ENCODE data around the gene ABCA13.

The ABCA13 gene

GRCh38 chr7:48617993-48618392, 446.7 kb downstream of the ABCA13 start:
- no peak for TF ChIP-seq ZNF274 (IDR thresholded peaks at IDR 0.05; ENCODE audit: low read depth, low read length)
- no peak overlapping the region for H3K4me3 ChIP-seq (ENCODE audit: low read length)

GRCh38 chr7:48621076-48621475, 449.8 kb downstream of the ABCA13 start:
- H3K4me3 ChIP-seq (ENCODE audit: low read length): no peak overlapping the region
- TF ChIP-seq ZNF274 (IDR thresholded peaks at IDR 0.05; ENCODE audit: low read depth, low read length): no peak

- no peak overlapping the region for H3K4me3 ChIP-seq (ENCODE audit: low read length)
- no peak for TF ChIP-seq ZNF274 (IDR thresholded peaks at IDR 0.05; ENCODE audit: low read depth, low read length)
Observed at GRCh38 chr7:48627164-48627563, 455.9 kb downstream of the ABCA13 start.

GRCh38 chr7:48628793-48629349, 457.6 kb downstream of the ABCA13 start:
- H3K4me3 ChIP-seq (ENCODE audit: low read length): no peak overlapping the region
- TF ChIP-seq ZNF274 (IDR thresholded peaks at IDR 0.05; ENCODE audit: low read depth, low read length): no peak

- H3K4me3 ChIP-seq (ENCODE audit: low read length): no peak overlapping the region
- TF ChIP-seq ZNF274 (IDR thresholded peaks at IDR 0.05; ENCODE audit: low read depth, low read length): no peak
Observed at GRCh38 chr7:48634116-48634632, 462.9 kb downstream of the ABCA13 start.

- H3K4me3 ChIP-seq (ENCODE audit: low read length): no peak overlapping the region
- TF ChIP-seq ZNF274 (IDR thresholded peaks at IDR 0.05; ENCODE audit: low read depth, low read length): no peak
Observed at GRCh38 chr7:48635796-48636195, 464.5 kb downstream of the ABCA13 start.

GRCh38 chr7:48636391-48637015, 465.2 kb downstream of the ABCA13 start:
- no peak overlapping the region for H3K4me3 ChIP-seq (ENCODE audit: low read length)
- no peak for TF ChIP-seq ZNF274 (IDR thresholded peaks at IDR 0.05; ENCODE audit: low read depth, low read length)

- no peak for TF ChIP-seq ZNF274 (IDR thresholded peaks at IDR 0.05; ENCODE audit: low read depth, low read length)
Observed at GRCh38 chr7:48637382-48637781, 466.1 kb downstream of the ABCA13 start.

GRCh38 chr7:48638041-48638440, 466.8 kb downstream of the ABCA13 start:
- H3K4me3 ChIP-seq (ENCODE audit: low read length): no peak overlapping the region
- TF ChIP-seq ZNF274 (IDR thresholded peaks at IDR 0.05; ENCODE audit: low read depth, low read length): no peak

More at GRCh38 chr7:48637382-48637781, 466.1 kb downstream of the ABCA13 start:
- no peak overlapping the region for H3K4me3 ChIP-seq (ENCODE audit: low read length)

- no peak for TF ChIP-seq ZNF274 (IDR thresholded peaks at IDR 0.05; ENCODE audit: low read depth, low read length)
- H3K4me3 ChIP-seq (ENCODE audit: low read length): no peak overlapping the region
Observed at GRCh38 chr7:48643431-48644013, 472.3 kb downstream of the ABCA13 start.

GRCh38 chr7:48658138-48658537, 486.9 kb downstream of the ABCA13 start:
- TF ChIP-seq ZNF274 (IDR thresholded peaks at IDR 0.05; ENCODE audit: low read depth, low read length): no peak
- H3K4me3 ChIP-seq (ENCODE audit: low read length): no peak overlapping the region

GRCh38 chr7:48660306-48660870, 489.1 kb downstream of the ABCA13 start:
- H3K4me3 ChIP-seq (ENCODE audit: low read length): no peak overlapping the region
- no peak for TF ChIP-seq ZNF274 (IDR thresholded peaks at IDR 0.05; ENCODE audit: low read depth, low read length)

- TF ChIP-seq ZNF274 (IDR thresholded peaks at IDR 0.05; ENCODE audit: low read depth, low read length): no peak
- no peak overlapping the region for H3K4me3 ChIP-seq (ENCODE audit: low read length)
Observed at GRCh38 chr7:48664241-48664640, 493.0 kb downstream of the ABCA13 start.

GRCh38 chr7:48665353-48666135, 494.3 kb downstream of the ABCA13 start:
- TF ChIP-seq ZNF274 (IDR thresholded peaks at IDR 0.05; ENCODE audit: low read depth, low read length): no peak
- H3K4me3 ChIP-seq (ENCODE audit: low read length): no peak overlapping the region
